Measurements from ENCODE around the gene STX11.
"Not testable (repeated sequence)": the region's sequence is repeated elsewhere in the genome, so short reads cannot be mapped to it uniquely, and the experiment has no call there.

The STX11 gene

GRCh38 chr6:144178323-144178722 is 28.0 kb downstream of the STX11 start:
- no peak for DNase-seq

- DNase-seq, result no peak
These were observed 28.9 kb downstream of the STX11 start for GRCh38 chr6:144179237-144179636.

- DNase-seq, result no peak
These were observed 29.5 kb downstream of the STX11 start for GRCh38 chr6:144179828-144180227.

GRCh38 chr6:144180354-144180753 is 30.0 kb downstream of the STX11 start:
- peak; percentile 75 for DNase-seq

- peak; percentile 88 for DNase-seq
These were observed 31.3 kb downstream of the STX11 start for GRCh38 chr6:144181639-144182038.

GRCh38 chr6:144184186-144184585 is 33.9 kb downstream of the STX11 start:
- not testable (repeated sequence) for DNase-seq

- no peak for DNase-seq
These were observed 35.0 kb downstream of the STX11 start for GRCh38 chr6:144185133-144185836.

- no peak for DNase-seq
These were observed 36.7 kb downstream of the STX11 start for GRCh38 chr6:144186817-144187625.

- DNase-seq, result no peak
These were observed 39.0 kb downstream of the STX11 start for GRCh38 chr6:144189351-144189750.

GRCh38 chr6:144190080-144190479 is 39.8 kb downstream of the STX11 start:
- no peak for DNase-seq

GRCh38 chr6:144190593-144190992 is 40.3 kb downstream of the STX11 start:
- DNase-seq, result no peak

GRCh38 chr6:144193181-144193580 is 42.9 kb downstream of the STX11 start:
- no peak for DNase-seq

- DNase-seq, result no peak
These were observed 44.0 kb downstream of the STX11 start for GRCh38 chr6:144194293-144194810.

GRCh38 chr6:144195671-144196270 is 45.5 kb downstream of the STX11 start:
- no peak for DNase-seq

GRCh38 chr6:144197919-144198318 is 47.6 kb downstream of the STX11 start:
- no peak for DNase-seq

GRCh38 chr6:144202879-144203468 is 52.7 kb downstream of the STX11 start:
- no peak for DNase-seq

GRCh38 chr6:144211160-144211559 is 60.8 kb downstream of the STX11 start:
- DNase-seq, result no peak

- DNase-seq, result no peak
These were observed 63.0 kb downstream of the STX11 start for GRCh38 chr6:144213315-144213714.

- DNase-seq, result no peak
These were observed 63.7 kb downstream of the STX11 start for GRCh38 chr6:144214029-144214428.

GRCh38 chr6:144214622-144215401 is 64.5 kb downstream of the STX11 start:
- DNase-seq, result peak; percentile 28

- peak; percentile 61 for DNase-seq
These were observed 65.2 kb downstream of the STX11 start for GRCh38 chr6:144215402-144215931.

All from MV-4-11 (cell line).